Activated T-cell treated with anti-CD3 and anti-CD28 coated beads, Interleukin-2, amount 50 U/mL, for 72 hours (primary cell): Measurements from ENCODE around the gene CPXM1. TPM values are rescaled to one million over a fixed set of nuclear protein-coding genes. Genes with fewer than 3 reads are reported as not detected.
"Not testable (repeated sequence)": the region's sequence is repeated elsewhere in the genome, so short reads cannot be mapped to it uniquely, and the experiment has no call there.

Experiments used
- ATAC-seq, 2 donors: fragments of 150-1000 bp; cut with Tn5 transposase; replicated peaks in 1 of 2; 2 replicates each; pipeline ENCODE4 v1.10.0; 2021; ENCODE audit warnings: moderate library complexity in 2 of 2, mild to moderate bottlenecking in 1 of 2
- DNase-seq, 2 donors: peaks; one replicate each; pipeline ENCODE4 v3.0.0; 2021 to 2022; ENCODE audit warnings: mixed read lengths in 1 of 2
- H3K27ac Mint-ChIP-seq: one replicate; pipeline ENCODE4 v1.8.0; 2022; ENCODE audit warnings: mild to moderate bottlenecking, moderate library complexity, mixed read lengths
- H3K27me3 Mint-ChIP-seq: one replicate; pipeline ENCODE4 v1.8.0; 2022; ENCODE audit warnings: low read depth, mixed read lengths
- H3K36me3 Mint-ChIP-seq, 2 donors: one replicate each; pipeline ENCODE4 v1.8.0; 2022; ENCODE audit warnings: mixed read lengths in 2 of 2, mild to moderate bottlenecking in 1 of 2; ENCODE audit not compliant: insufficient read depth in 2 of 2
- H3K4me1 Mint-ChIP-seq: one replicate; pipeline ENCODE4 v1.8.0; 2022; ENCODE audit warnings: low read depth, mixed read lengths
- H3K4me3 Mint-ChIP-seq, 2 donors: one replicate each; pipeline ENCODE4 v1.8.0; 2022; ENCODE audit warnings: mild to moderate bottlenecking in 2 of 2, mixed read lengths in 2 of 2, moderate library complexity in 2 of 2
- H3K9me3 Mint-ChIP-seq, 2 donors: one replicate each; pipeline ENCODE4 v1.8.0; 2022; ENCODE audit warnings: mixed read lengths in 2 of 2
- total RNA-seq, 2 donors: library from RNA; stranded (reverse); gene quantifications; one replicate each; pipeline ENCODE4 v1.2.3, GENCODE V29; 2022

CPXM1 gene
- total RNA-seq, 2 donors from 2014 or later: 4.0 to 4.4 TPM

GRCh38 chr20:2794202-2794748 is 6.2 kb downstream of the CPXM1 start:
- Mint-ChIP-seq H3K4me1 (peaks cover 6% of the 10 kb centered on the region), H3K4me3 (no peak overlapping the region), H3K36me3 (peaks cover 0 to 2% of the 10 kb centered on the region in 2 donors), H3K27ac (no peak overlapping the region), H3K27me3 (peaks cover 38% of the 10 kb centered on the region), H3K9me3 (no peaks in the 10 kb centered on the region)
- DNase-seq: no peak
- no peak for ATAC-seq

DNA sequence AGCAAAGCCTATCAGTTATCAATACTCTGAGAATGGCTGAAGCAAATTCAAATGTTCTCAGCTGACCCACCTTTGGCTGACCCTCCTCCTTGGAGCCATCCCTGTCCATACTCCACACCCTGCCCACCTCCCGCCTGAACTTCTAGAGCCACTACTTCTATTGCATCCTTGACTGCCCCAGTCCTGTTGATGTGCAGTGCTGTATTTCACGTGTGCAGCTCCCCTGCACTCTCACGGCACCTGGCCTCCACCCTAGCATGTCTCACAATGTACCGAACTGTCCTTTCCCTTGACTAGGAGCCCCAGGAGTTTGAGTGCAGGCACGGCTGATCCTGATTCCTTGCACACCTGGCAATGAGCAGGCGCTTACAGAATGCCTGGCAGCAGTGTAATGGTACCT is 7.0 kb downstream of the CPXM1 start:
- no peak overlapping the region for H3K27ac Mint-ChIP-seq
- H3K4me1 Mint-ChIP-seq: no peaks in the 10 kb centered on the region
- H3K4me3 Mint-ChIP-seq: no peak overlapping the region
- no peaks in the 10 kb centered on the region for H3K9me3 Mint-ChIP-seq
- DNase-seq (no peak), ATAC-seq (no peak)
- H3K36me3 Mint-ChIP-seq: peaks cover 0 to 2% of the 10 kb centered on the region in 2 donors
- peaks cover 39% of the 10 kb centered on the region for H3K27me3 Mint-ChIP-seq

GRCh38 chr20:2783908-2784566 is 16.4 kb downstream of the CPXM1 start:
- H3K4me3 Mint-ChIP-seq: no peak overlapping the region
- peaks cover 12% of the 10 kb centered on the region for H3K27me3 Mint-ChIP-seq
- H3K27ac Mint-ChIP-seq: no peak overlapping the region
- ATAC-seq (peak in 1 of 2 donors; percentile 32), DNase-seq (no peak)
- no peaks in the 10 kb centered on the region for H3K9me3 Mint-ChIP-seq
- peaks cover 0 to 2% of the 10 kb centered on the region in 2 donors for H3K36me3 Mint-ChIP-seq
- H3K4me1 Mint-ChIP-seq: no peaks in the 10 kb centered on the region

DNA sequence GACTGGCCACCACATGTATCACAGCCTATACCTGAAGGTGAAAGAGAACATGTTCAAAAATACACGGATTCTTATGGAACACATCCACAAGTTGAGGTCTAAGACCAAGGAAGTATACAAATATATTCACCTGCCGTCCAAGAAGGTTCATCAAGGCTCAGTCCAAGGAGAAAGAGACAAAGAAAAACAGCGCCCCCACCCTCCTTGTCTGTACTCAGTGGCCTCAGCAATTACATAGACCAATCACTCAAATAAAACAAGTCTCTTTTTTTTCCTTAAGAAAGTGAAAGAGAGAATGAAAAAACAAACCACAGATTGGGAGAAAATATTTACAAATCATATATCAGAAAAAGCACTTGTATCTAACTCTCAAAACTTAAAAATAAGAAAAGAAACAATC is 19.5 kb downstream of the CPXM1 start:
- Mint-ChIP-seq H3K4me1 (no peaks in the 10 kb centered on the region), H3K27me3 (peaks cover 10% of the 10 kb centered on the region), H3K9me3 (peaks cover 0 to 2% of the 10 kb centered on the region in 2 donors), H3K4me3 (no peak overlapping the region), H3K36me3 (no peaks in the 10 kb centered on the region), H3K27ac (no peak overlapping the region)
- DNase-seq: no peak
- ATAC-seq: no peak

DNA sequence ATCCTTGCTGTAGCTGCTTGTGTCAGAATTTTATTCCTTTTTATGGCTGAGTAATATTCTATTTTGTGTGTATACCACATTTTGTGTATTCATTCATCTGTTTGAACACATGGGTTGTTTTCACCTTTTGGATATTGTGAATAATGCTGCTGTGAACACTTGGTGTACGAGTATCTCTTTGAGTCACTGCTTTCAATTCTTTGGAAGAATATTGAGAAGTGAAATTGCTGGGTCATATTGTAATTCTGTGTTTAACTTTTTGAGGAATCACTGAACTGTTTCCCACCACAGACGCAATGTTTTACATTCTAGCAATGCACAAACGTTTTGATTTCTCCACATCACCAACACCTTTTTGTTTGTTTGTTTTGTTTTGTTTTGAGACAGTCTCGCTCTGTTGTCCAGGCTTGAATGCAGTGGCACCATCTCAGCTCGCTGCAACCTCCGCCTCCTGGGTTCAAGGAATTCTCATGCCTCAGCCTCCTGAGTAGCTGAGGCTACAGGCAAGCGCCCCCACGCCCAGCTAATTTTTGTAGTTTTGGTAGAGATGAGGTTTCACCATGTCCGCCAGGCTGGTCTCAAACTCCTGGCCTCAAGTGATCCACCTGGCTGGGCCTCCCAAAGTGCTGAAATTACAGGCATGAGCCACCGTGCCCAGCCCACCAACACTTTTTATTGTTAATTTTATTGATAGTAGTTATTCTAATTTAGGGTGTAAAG is 21.7 kb downstream of the CPXM1 start:
- DNase-seq (no peak), ATAC-seq (no peak)
- Mint-ChIP-seq H3K4me3 (no peak overlapping the region), H3K4me1 (no peaks in the 10 kb centered on the region), H3K9me3 (peaks cover 0 to 2% of the 10 kb centered on the region in 2 donors), H3K36me3 (no peaks in the 10 kb centered on the region), H3K27me3 (peaks cover 10% of the 10 kb centered on the region), H3K27ac (no peak overlapping the region)

- Mint-ChIP-seq H3K27ac (no peak overlapping the region), H3K36me3 (no peaks in the 10 kb centered on the region), H3K4me1 (peaks cover 9% of the 10 kb centered on the region), H3K4me3 (no peak overlapping the region), H3K27me3 (peaks cover 10% of the 10 kb centered on the region), H3K9me3 (peaks cover 0 to 2% of the 10 kb centered on the region in 2 donors)
- no peak for DNase-seq
- ATAC-seq: no peak
Observed at GRCh38 chr20:2775139-2775538, 25.3 kb downstream of the CPXM1 start.

GRCh38 chr20:2773812-2774211 is 26.6 kb downstream of the CPXM1 start:
- no peak for ATAC-seq
- H3K4me1 Mint-ChIP-seq: peaks cover 9% of the 10 kb centered on the region
- DNase-seq: no peak
- no peak overlapping the region for H3K4me3 Mint-ChIP-seq
- H3K36me3 Mint-ChIP-seq: no peaks in the 10 kb centered on the region
- peaks cover 0 to 2% of the 10 kb centered on the region in 2 donors for H3K9me3 Mint-ChIP-seq
- peaks cover 9% of the 10 kb centered on the region for H3K27me3 Mint-ChIP-seq
- H3K27ac Mint-ChIP-seq: no peak overlapping the region

GRCh38 chr20:2771631-2772080 is 28.8 kb downstream of the CPXM1 start:
- H3K9me3 Mint-ChIP-seq: no peaks in the 10 kb centered on the region
- peaks cover 9% of the 10 kb centered on the region for H3K4me1 Mint-ChIP-seq
- H3K36me3 Mint-ChIP-seq: no peaks in the 10 kb centered on the region
- ATAC-seq (no peak), DNase-seq (no peak)
- H3K27me3 Mint-ChIP-seq: peaks cover 17% of the 10 kb centered on the region
- no peak overlapping the region for H3K4me3 Mint-ChIP-seq
- H3K27ac Mint-ChIP-seq: no peak overlapping the region

DNA sequence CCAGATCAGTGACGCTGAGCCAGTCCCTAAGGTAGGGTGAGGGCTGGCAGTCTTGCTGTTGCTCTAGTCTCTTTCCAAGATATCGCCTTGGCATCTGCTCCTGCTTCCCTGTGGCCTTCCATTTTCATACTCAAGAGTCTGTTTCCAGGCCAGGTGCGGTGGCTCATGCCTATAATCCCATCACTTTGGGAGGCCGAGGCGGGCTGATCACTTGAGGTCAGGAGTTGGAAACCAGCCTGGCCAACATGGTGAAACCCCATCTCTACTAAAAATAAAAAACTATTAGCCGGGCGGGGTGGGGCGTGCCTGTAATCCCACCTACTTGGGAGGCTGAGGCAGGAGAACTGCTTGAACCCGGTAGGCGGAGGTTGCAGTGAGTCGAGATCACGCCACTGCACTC is 30.3 kb downstream of the CPXM1 start:
- H3K36me3 Mint-ChIP-seq, H3K9me3 Mint-ChIP-seq, ATAC-seq, H3K4me1 Mint-ChIP-seq, H3K27ac Mint-ChIP-seq, H3K4me3 Mint-ChIP-seq, DNase-seq: not testable (repeated sequence)
- H3K27me3 Mint-ChIP-seq: peaks cover 17% of the 10 kb centered on the region

DNA sequence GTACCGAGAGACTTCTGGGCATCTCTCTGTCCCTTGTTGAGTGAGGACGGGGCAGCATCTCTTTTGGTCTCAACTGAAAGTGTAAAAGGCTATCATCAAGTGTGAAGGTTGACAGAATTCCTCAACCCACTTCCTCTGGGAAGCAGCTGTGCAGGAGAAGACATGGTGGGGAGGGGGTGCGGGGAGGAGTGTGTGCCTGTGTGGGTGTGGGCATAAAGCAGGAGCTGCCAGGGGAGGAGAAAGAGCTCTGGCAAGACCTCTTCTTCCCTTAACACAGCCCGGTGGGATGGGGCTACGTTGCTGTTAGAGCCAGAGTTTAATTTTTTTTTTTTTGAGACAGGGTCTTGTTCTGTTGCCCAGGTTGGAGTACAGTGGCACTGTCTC is 31.8 kb downstream of the CPXM1 start:
- ATAC-seq (no peak), DNase-seq (no peak)
- H3K4me1 Mint-ChIP-seq: peaks cover 9% of the 10 kb centered on the region
- H3K27ac Mint-ChIP-seq: no peak overlapping the region
- H3K36me3 Mint-ChIP-seq: no peaks in the 10 kb centered on the region
- H3K9me3 Mint-ChIP-seq: no peaks in the 10 kb centered on the region
- no peak overlapping the region for H3K4me3 Mint-ChIP-seq
- H3K27me3 Mint-ChIP-seq: peaks cover 17% of the 10 kb centered on the region

- Mint-ChIP-seq H3K4me1 (peaks cover 9% of the 10 kb centered on the region), H3K27me3 (peaks cover 17% of the 10 kb centered on the region), H3K9me3 (no peaks in the 10 kb centered on the region), H3K4me3 (no peak overlapping the region), H3K27ac (no peak overlapping the region), H3K36me3 (no peaks in the 10 kb centered on the region)
- DNase-seq (no peak), ATAC-seq (no peak)
Observed at GRCh38 chr20:2767768-2768631, 32.4 kb downstream of the CPXM1 start.

- Mint-ChIP-seq H3K9me3 (no peaks in the 10 kb centered on the region), H3K27ac (no peak overlapping the region), H3K4me1 (no peaks in the 10 kb centered on the region), H3K27me3 (peaks cover 16% of the 10 kb centered on the region), H3K4me3 (no peak overlapping the region), H3K36me3 (no peaks in the 10 kb centered on the region)
- no peak for ATAC-seq
- no peak for DNase-seq
Observed at GRCh38 chr20:2763186-2763585, 37.2 kb downstream of the CPXM1 start.
